Naive thymus-derived CD8-positive, alpha-beta T cell (primary cell): Measurements from ENCODE around the gene IRX6. TPM values are rescaled to one million over a fixed set of nuclear protein-coding genes. Genes with fewer than 3 reads are reported as not detected.

Source experiments
- ATAC-seq, 2 donors: fragments of 150-1000 bp; cut with Tn5 transposase in 1 of 2; sonication (Bioruptor Pico), chemical (Tn5 transposase) in 1 of 2; 1 replicate in 1 of 2; 2 replicates in 1 of 2; pipeline ENCODE4 v1.10.0; 2021; ENCODE audit warnings: mild to moderate bottlenecking in 2 of 2, moderate library complexity in 2 of 2
- POLR2A ChIA-PET: fragments of 350-600 bp; sonication (Branson Sonifier 250); formaldehyde crosslinking; loops from one replicate; lab custom pipeline; 2021; ENCODE audit warnings: antibody characterized with exemption; lab: Charles Lee
- DNase-seq, 10 donors: peaks; one replicate each; pipeline versions ENCODE4 v3.0.0 to v3.0.0-alpha.2; 2020 to 2022
- H3K27ac Mint-ChIP-seq, 10 donors: one replicate each; pipeline ENCODE4 v1.8.0; 2020 to 2022; ENCODE audit warnings: mild to moderate bottlenecking in 10 of 10, mixed read lengths in 10 of 10, moderate library complexity in 4 of 10, inconsistent platforms in 1 of 10
- H3K27me3 Mint-ChIP-seq, 5 donors: one replicate each; pipeline ENCODE4 v1.8.0; 2021 to 2022; ENCODE audit warnings: mixed read lengths in 5 of 5
- H3K36me3 Mint-ChIP-seq, 3 donors: one replicate each; pipeline ENCODE4 v1.8.0; 2020 to 2022; ENCODE audit warnings: mixed read lengths in 3 of 3, mild to moderate bottlenecking in 2 of 3, inconsistent platforms in 1 of 3
- H3K4me1 Mint-ChIP-seq, 4 donors: one replicate each; pipeline ENCODE4 v1.8.0; 2021 to 2022; ENCODE audit warnings: mixed read lengths in 4 of 4
- H3K4me3 Mint-ChIP-seq, 10 donors: one replicate each; pipeline ENCODE4 v1.8.0; 2020 to 2022; ENCODE audit warnings: mild to moderate bottlenecking in 10 of 10, mixed read lengths in 10 of 10, moderate library complexity in 6 of 10, inconsistent platforms in 1 of 10
- H3K9me3 Mint-ChIP-seq, 9 donors: one replicate each; pipeline ENCODE4 v1.8.0; 2020 to 2022; ENCODE audit warnings: mixed read lengths in 9 of 9, mild to moderate bottlenecking in 3 of 9, inconsistent platforms in 1 of 9, moderate library complexity in 1 of 9
- polyA plus RNA-seq, 3 donors: library from polyadenylated mRNA; unstranded; fragments of 300-500 nt; fragmentation: Illumina TruSeq; gene quantifications; one replicate each; pipeline ENCODE4 v1.2.3, GENCODE V29; 2021
- total RNA-seq, 8 experiments: library from RNA in 2 of 8; stranded (reverse) in 2 of 8; gene quantifications; one replicate each; pipeline ENCODE4 v1.2.3 and lab custom pipeline; 2021 to 2026

IRX6 gene
- total RNA-seq, result not detected
- not detected for polyA plus RNA-seq
- 0 reads per million in 6 experiments for total RNA-seq (lab: John Stamatoyannopoulos, UW)

DNA sequence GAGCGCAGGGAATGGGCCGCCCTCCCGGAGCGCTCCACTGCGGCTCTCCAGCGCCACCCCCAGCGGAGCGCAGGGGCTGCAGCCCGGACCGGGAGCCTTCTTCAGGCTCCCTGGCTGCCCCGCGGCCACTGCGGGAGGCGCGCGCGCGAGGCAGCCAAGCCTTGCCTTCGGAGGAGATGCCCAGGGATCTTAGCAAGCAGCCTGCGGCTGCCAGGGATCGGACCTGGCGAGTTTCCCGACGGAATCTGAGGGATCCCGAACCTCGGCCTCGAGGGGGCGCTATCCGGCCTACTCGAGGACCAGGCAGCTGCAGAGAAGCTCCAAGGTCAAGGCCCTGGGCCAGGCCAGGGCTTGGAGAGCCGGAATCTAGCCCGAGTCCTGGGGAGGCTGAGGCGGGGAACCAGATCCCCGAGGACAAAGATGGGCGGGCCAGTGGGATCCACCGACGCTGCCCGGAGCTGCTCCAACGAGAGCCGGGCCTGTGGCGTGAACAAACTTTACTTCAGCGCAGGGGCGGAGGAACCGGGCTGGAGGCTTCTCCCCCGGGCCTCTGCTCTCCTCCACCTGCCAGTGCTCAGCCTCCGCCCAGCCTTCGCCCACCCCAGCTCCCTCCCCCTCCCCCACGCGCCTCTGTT, at the start of gene IRX6:
Gene IRX6 (plus strand): TSS at position 567 of the 635 bp plus-strand sequence. CDS start 889 bp downstream, outside the sequence.
- Mint-ChIP-seq H3K36me3 (peaks cover 0 to 4% (median 0%) of the 10 kb centered on the region in 3 donors), H3K4me1 (peaks cover 0 to 6% (median 0%) of the 10 kb centered on the region in 4 donors), H3K4me3 (no peak within 1 kb of the TSS), H3K9me3 (no peaks in the 10 kb centered on the region), H3K27me3 (peaks cover 12 to 57% (median 32%) of the 10 kb centered on the region in 5 donors), H3K27ac (no peak within 1 kb of the TSS)
- POLR2A ChIA-PET, result no interaction called here
- DNase-seq (no peak), ATAC-seq (no peak)

DNA sequence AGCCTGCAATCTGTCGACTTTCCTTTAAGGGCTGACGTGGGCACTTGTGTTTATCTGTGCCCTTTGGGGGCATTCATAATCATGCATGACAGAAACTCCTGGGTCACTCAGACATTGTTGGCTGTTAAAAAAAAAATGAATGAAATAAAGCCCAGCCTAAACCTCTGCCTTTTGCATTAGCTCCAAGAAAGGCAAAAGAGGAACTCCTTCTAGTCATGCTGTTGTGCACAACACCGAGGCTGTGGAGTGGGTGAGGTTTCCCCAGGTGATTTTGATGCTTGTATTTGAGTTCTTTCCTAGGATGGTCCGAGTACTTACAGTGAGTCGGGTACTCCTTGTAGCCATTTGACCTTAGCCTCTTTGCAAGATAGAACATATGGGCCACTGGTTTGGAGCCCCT, 49.6 kb upstream of the IRX6 start:
- Mint-ChIP-seq H3K27me3 (peaks cover 2 to 17% (median 6%) of the 10 kb centered on the region in 5 donors), H3K27ac (no peak overlapping the region), H3K4me3 (no peak overlapping the region), H3K36me3 (no peaks in the 10 kb centered on the region), H3K4me1 (no peaks in the 10 kb centered on the region), H3K9me3 (peaks cover 0 to 2% (median 0%) of the 10 kb centered on the region in 9 donors)
- ATAC-seq (no peak), DNase-seq (no peak)
- POLR2A ChIA-PET, result no interaction called here

DNA sequence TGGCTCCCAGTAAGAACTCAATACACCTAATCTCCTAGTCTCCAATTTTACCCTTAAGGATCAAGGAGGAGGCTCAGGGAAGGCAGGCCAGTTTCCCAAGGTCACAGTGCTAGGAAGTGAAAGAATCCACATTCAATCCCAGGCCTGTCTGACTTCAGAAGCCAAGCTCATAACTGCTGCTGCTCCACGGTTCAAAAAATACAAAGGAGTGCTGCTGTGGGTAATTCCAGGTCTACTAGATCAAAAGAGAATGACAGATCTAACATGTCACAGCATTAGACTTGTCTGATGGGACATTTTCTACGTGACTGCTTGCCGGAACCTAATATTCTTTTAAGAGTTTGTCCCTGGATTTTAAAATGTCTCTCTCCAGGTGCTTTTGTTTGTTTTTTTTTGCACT, 48.8 kb upstream of the IRX6 start:
- ATAC-seq (no peak), DNase-seq (no peak)
- Mint-ChIP-seq H3K4me3 (no peak overlapping the region), H3K9me3 (no peaks in the 10 kb centered on the region), H3K27ac (no peak overlapping the region), H3K36me3 (no peaks in the 10 kb centered on the region), H3K4me1 (no peaks in the 10 kb centered on the region), H3K27me3 (peaks cover 0 to 13% (median 5%) of the 10 kb centered on the region in 5 donors)
- POLR2A ChIA-PET, result no interaction called here

DNA sequence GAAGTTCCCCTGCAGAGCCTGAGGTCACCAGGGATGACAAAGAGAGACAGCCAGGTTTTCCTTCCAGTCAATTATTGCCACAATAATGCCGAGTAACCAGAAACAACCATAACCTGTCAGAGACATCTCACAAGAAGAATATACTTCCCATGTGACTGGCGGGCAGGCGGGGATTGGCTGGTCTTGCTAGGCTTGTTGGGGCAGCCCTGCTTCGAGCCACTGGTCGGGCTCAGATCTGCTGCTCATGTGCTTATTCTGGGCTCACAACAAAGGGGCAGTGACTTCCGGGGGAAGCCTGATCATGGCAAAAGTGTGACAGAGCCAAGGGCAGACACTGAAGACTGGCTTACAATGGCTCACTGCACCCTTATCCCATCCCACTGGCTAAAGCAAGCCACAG, 48.1 kb upstream of the IRX6 start:
- H3K4me3 Mint-ChIP-seq, result no peak overlapping the region
- ATAC-seq, result no peak
- no peak for DNase-seq
- H3K27ac Mint-ChIP-seq, result no peak overlapping the region
- H3K27me3 Mint-ChIP-seq, result peaks cover 2 to 13% (median 6%) of the 10 kb centered on the region in 5 donors
- H3K4me1 Mint-ChIP-seq, result no peaks in the 10 kb centered on the region
- H3K9me3 Mint-ChIP-seq, result no peaks in the 10 kb centered on the region
- POLR2A ChIA-PET, result no interaction called here
- no peaks in the 10 kb centered on the region for H3K36me3 Mint-ChIP-seq

DNA sequence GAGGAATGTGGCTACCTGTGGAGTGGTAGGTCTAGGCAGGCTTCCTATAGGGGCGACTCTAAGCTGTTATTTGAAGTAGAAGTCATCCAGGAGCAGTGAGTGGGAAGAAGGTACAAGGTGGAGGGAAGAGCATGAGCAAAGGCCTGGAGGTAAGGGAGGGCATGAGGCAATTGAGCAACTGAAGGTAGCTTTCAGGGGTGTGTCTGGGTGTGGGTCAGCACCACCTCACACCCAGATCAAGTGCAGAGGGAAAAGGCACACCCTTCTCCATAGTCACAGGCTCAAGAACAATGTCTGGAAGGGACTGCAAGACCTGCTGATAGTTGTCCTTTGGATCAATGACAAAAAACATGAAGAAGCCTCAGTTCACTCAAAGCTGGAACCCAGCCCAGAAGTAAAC, 46.5 kb upstream of the IRX6 start:
- no peaks in the 10 kb centered on the region for H3K9me3 Mint-ChIP-seq
- peaks cover 2 to 20% (median 13%) of the 10 kb centered on the region in 5 donors for H3K27me3 Mint-ChIP-seq
- no peak overlapping the region for H3K27ac Mint-ChIP-seq
- H3K36me3 Mint-ChIP-seq, result no peaks in the 10 kb centered on the region
- H3K4me3 Mint-ChIP-seq, result no peak overlapping the region
- POLR2A ChIA-PET, result no interaction called here
- DNase-seq (no peak), ATAC-seq (no peak)
- no peaks in the 10 kb centered on the region for H3K4me1 Mint-ChIP-seq

DNA sequence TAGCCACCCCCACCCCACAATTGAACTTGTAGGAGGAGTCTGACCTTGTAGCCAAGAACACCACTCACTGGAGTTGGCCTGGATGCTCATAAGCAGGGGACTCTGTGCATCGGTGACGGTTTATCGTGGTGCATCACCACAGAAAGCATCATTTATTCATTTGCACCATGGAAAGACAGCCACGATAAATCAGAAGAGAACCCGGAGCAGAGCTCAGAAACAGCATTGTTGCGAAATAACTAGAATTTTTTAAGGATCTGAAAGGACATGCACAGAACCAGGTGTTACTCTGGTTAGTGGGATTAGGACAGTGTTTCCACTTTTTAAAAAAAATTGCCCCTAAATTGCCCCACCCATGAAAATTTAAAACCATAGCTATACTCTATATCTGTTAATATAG, 44.4 kb upstream of the IRX6 start:
- ATAC-seq, result no peak
- Mint-ChIP-seq H3K36me3 (no peaks in the 10 kb centered on the region), H3K27me3 (peaks cover 2 to 33% (median 19%) of the 10 kb centered on the region in 5 donors), H3K4me1 (no peaks in the 10 kb centered on the region), H3K4me3 (no peak overlapping the region), H3K27ac (no peak overlapping the region), H3K9me3 (no peaks in the 10 kb centered on the region)
- POLR2A ChIA-PET, result no interaction called here
- no peak for DNase-seq

DNA sequence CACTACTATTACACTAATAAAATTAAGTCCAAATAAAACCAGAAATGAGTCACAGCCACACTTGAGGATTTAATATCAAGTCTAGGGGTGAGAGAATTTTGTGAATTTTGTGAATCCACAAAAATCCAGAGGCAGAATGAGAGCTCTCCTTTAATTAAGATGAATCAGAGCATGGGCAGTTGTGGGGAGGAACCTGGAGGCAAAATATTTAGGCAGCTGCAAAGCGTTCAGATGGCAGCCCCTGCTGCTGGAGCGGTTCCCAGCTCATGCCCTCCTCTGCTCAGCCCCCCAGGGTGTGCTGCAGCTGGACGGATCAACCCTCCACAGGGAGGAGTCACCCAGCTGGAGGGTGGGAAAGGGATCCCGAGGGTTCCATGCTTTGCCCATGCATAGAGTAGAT, 43.4 kb upstream of the IRX6 start:
- Mint-ChIP-seq H3K27ac (no peak overlapping the region), H3K9me3 (peaks cover 0 to 1% (median 0%) of the 10 kb centered on the region in 9 donors), H3K4me3 (no peak overlapping the region), H3K36me3 (no peaks in the 10 kb centered on the region), H3K27me3 (peaks cover 2 to 33% (median 22%) of the 10 kb centered on the region in 5 donors), H3K4me1 (no peaks in the 10 kb centered on the region)
- no peak for ATAC-seq
- no peak for DNase-seq
- POLR2A ChIA-PET, result no interaction called here

DNA sequence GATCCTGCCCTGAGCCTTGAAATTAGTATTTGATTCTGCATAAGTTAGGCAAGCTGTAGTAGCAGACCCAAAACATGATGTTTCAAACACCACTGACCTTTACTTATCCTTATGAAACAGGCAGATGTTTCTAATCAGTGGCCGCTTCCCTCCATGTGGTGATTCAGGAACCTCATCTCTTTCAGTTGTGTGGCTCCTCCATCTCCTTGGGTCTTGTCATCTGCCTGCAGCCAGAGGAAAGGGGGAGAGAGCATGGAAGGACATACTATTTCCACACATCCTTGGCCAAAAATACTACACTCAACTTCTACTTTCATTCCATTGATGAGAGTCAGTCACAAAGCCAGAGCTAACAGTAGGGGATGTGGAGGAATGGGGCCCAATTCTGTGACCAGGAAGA, 41.6 kb upstream of the IRX6 start:
- peaks cover 2 to 33% (median 18%) of the 10 kb centered on the region in 5 donors for H3K27me3 Mint-ChIP-seq
- H3K36me3 Mint-ChIP-seq, result peaks cover 0 to 6% (median 0%) of the 10 kb centered on the region in 3 donors
- H3K4me3 Mint-ChIP-seq, result no peak overlapping the region
- DNase-seq (no peak), ATAC-seq (no peak)
- POLR2A ChIA-PET, result no interaction called here
- no peak overlapping the region for H3K27ac Mint-ChIP-seq
- H3K4me1 Mint-ChIP-seq, result no peaks in the 10 kb centered on the region
- peaks cover 0 to 7% (median 6%) of the 10 kb centered on the region in 9 donors for H3K9me3 Mint-ChIP-seq

DNA sequence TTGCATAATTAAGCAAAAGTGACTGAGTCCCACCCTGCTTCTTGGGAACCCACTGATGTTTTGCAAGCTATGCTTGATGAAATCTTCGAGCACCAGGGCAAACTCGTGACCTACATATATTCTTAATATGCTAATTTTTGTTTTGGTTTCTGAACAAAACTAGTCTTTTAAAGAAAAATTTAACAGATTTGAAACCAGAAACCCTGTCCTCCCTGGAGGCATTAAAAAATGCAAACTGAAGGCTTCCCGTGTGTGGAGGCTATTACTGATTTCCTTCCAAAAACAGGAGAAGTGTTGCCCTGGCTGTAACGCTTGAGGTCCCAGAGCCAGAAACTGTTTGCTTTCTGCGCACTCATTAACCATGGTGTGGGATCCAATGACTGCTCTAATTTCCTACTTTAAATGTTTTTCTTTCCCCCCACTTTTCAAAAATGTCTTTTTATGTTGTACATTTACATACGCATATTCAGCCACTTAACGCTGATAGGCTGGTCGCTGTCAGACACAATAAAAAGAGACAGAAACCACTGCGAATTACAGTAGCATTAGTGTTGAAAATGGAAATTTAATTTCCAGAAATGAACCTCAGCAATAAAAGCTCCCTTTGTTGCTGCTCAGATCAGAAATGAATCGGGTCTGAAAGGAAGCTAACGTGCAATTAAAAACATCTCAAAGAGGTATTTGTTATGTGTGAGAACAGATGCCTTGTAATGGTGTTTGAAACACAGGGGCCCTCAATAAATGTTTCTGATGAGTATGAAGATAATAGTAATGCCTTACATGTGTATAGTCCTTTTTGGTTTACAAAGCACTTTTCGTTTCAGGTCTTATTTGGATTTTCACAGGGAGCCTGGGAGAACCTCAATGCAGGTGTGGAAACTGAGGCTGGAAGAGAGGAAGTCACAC, 39.9 kb upstream of the IRX6 start:
- Mint-ChIP-seq H3K36me3 (peaks cover 0 to 6% (median 0%) of the 10 kb centered on the region in 3 donors), H3K4me1 (no peaks in the 10 kb centered on the region), H3K9me3 (peaks cover 2 to 22% (median 14%) of the 10 kb centered on the region in 9 donors), H3K27ac (peak overlapping the region in 1 of 10 donors; percentile 69), H3K27me3 (peaks cover 2 to 23% (median 16%) of the 10 kb centered on the region in 5 donors), H3K4me3 (no peak overlapping the region)
- no peak for ATAC-seq
- no peak for DNase-seq
- POLR2A ChIA-PET, result no interaction called here

DNA sequence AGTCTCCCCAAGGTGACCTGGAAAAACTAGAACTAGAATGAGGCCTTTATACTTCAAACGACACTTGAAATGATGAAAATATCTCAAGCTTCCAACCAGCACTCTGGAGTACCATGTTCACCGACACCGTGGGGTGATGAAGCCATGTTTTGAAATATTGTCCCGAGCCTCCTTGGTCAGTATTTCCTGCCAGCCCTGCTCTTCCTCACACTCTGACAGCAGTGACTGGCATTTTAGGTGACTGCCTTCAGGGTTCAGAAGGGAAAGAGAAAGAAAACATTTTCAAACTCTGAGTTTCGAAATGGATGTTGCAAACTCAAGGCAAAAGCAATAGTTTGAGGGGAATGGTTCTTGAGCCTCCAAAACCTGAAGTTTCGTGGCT, 39.3 kb upstream of the IRX6 start:
- H3K9me3 Mint-ChIP-seq, result peaks cover 2 to 23% (median 14%) of the 10 kb centered on the region in 9 donors

DNA sequence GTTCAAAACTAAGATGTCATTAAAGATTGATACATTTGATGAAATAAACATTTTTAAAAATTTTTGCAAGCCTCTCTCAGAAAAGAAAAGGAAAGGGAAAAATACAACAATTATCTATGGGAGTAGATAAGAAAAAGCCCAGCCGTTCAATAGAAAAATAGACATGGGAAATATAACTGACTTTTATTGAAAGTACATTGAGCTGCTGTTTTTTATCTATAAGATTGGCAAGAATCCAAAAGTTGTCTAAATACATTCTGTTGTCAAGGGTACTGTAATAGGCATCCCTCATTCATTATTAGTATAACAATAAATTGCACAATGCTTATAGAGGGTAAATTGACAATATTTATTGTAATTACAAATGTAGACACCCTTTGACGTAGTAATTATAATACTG, 38.4 kb upstream of the IRX6 start:
- Mint-ChIP-seq H3K27me3 (peaks cover 0 to 20% (median 15%) of the 10 kb centered on the region in 5 donors), H3K9me3 (peaks cover 2 to 23% (median 14%) of the 10 kb centered on the region in 9 donors), H3K36me3 (peaks cover 0 to 6% (median 0%) of the 10 kb centered on the region in 3 donors), H3K27ac (no peak overlapping the region), H3K4me1 (no peaks in the 10 kb centered on the region), H3K4me3 (no peak overlapping the region)
- ATAC-seq (no peak), DNase-seq (no peak)
- POLR2A ChIA-PET, result no interaction called here

More for the DNA sequence above, 39.3 kb upstream of the IRX6 start:
- Mint-ChIP-seq H3K27ac (no peak overlapping the region), H3K4me1 (no peaks in the 10 kb centered on the region), H3K36me3 (peaks cover 0 to 6% (median 0%) of the 10 kb centered on the region in 3 donors), H3K27me3 (peaks cover 2 to 20% (median 15%) of the 10 kb centered on the region in 5 donors), H3K4me3 (no peak overlapping the region)
- no peak for ATAC-seq
- POLR2A ChIA-PET, result no interaction called here
- DNase-seq, result no peak

DNA sequence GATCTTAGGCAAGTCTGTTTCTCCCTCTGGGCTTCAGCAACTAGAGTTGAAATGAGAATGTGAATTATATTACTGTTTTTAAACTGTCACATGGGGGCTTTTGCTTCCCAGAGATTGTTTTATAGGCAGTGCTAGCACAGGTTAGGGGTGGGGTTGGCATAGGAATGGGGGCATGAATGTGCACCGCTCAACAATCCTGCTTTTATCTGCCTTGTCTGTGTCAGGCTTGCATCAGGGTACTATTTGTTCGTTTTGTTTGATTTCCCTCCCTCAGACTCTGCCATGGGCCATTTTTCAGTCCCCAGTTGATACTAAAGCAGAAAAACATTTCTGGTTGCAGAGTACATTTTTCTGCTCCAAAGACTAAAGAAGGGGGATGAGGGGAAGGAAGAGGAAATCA, 34.6 kb upstream of the IRX6 start:
- peaks cover 0 to 16% (median 8%) of the 10 kb centered on the region in 5 donors for H3K27me3 Mint-ChIP-seq
- POLR2A ChIA-PET, result no interaction called here
- peaks cover 2 to 23% (median 14%) of the 10 kb centered on the region in 9 donors for H3K9me3 Mint-ChIP-seq
- H3K27ac Mint-ChIP-seq, result no peak overlapping the region
- peaks cover 0 to 6% (median 0%) of the 10 kb centered on the region in 3 donors for H3K36me3 Mint-ChIP-seq
- no peak for DNase-seq
- ATAC-seq, result no peak
- H3K4me3 Mint-ChIP-seq, result no peak overlapping the region
- peaks cover 0 to 2% (median 0%) of the 10 kb centered on the region in 4 donors for H3K4me1 Mint-ChIP-seq

DNA sequence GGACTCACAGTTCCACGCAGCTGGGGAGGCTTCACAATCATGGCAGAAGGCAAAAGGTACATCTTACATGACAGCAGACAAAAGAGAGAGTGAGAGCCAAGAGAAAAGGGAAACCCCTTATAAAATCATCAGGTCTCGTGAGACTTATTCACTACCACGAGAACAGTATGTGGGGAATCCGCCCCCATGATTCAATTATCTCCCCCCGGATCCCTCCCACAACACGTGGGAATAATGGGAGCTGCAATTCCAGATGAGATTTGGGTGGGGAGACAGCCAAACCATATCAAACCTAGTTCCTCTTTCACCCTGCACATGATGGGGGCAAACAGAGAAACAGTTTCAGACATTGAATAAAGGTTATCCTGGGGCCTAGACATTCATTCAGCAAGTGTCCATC, 32.2 kb upstream of the IRX6 start:
- Mint-ChIP-seq H3K36me3 (peaks cover 0 to 6% (median 0%) of the 10 kb centered on the region in 3 donors), H3K27me3 (peaks cover 0 to 13% (median 6%) of the 10 kb centered on the region in 5 donors), H3K4me3 (no peak overlapping the region), H3K27ac (no peak overlapping the region), H3K4me1 (peaks cover 0 to 2% (median 0%) of the 10 kb centered on the region in 4 donors), H3K9me3 (peaks cover 2 to 23% (median 13%) of the 10 kb centered on the region in 9 donors)
- no peak for DNase-seq
- no peak for ATAC-seq
- POLR2A ChIA-PET, result no interaction called here
